ENCODE data around the gene SRXN1.

GRCh38 chr20:605237-605636 is 47.8 kb downstream of the SRXN1 start:
- TF ChIP-seq POLR2A (IDR thresholded peaks at IDR 0.05) (no peak), POLR2AphosphoS5 (IDR thresholded peaks at IDR 0.05) (no peak), EP300 (IDR thresholded peaks at IDR 0.05) (no peak)
- TF ChIP-seq, protein P1, sequence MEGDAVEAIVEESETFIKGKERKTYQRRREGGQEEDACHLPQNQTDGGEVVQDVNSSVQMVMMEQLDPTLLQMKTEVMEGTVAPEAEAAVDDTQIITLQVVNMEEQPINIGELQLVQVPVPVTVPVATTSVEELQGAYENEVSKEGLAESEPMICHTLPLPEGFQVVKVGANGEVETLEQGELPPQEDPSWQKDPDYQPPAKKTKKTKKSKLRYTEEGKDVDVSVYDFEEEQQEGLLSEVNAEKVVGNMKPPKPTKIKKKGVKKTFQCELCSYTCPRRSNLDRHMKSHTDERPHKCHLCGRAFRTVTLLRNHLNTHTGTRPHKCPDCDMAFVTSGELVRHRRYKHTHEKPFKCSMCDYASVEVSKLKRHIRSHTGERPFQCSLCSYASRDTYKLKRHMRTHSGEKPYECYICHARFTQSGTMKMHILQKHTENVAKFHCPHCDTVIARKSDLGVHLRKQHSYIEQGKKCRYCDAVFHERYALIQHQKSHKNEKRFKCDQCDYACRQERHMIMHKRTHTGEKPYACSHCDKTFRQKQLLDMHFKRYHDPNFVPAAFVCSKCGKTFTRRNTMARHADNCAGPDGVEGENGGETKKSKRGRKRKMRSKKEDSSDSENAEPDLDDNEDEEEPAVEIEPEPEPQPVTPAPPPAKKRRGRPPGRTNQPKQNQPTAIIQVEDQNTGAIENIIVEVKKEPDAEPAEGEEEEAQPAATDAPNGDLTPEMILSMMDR (IDR thresholded peaks at IDR 0.05): no peak
